GM21717 (cell line): ENCODE data around the gene PIK3R5.

Source experiments
- ATAC-seq: cut with Tn5 transposase; IDR thresholded peaks from one replicate; pipeline ENCODE4 v1.9.1; 2021; ENCODE audit warnings: mild to moderate bottlenecking, moderate library complexity; ENCODE audit not compliant: unreplicated experiment

PIK3R5 gene

GRCh38 chr17:8900626-8901585 lies 64.6 kb downstream of the PIK3R5 start:
- peak; percentile 33 for ATAC-seq

- no peak for ATAC-seq
Measured at GRCh38 chr17:8900207-8900606, 65.3 kb downstream of the PIK3R5 start.

- ATAC-seq = no peak
Measured at GRCh38 chr17:8898636-8899035, 66.9 kb downstream of the PIK3R5 start.

- no peak for ATAC-seq
Measured at GRCh38 chr17:8898126-8898525, 67.4 kb downstream of the PIK3R5 start.

- ATAC-seq = no peak
Measured at GRCh38 chr17:8896641-8897635, 68.6 kb downstream of the PIK3R5 start.

- no peak for ATAC-seq
Measured at GRCh38 chr17:8896087-8896486, 69.4 kb downstream of the PIK3R5 start.

GRCh38 chr17:8894673-8895578 lies 70.6 kb downstream of the PIK3R5 start:
- ATAC-seq = no peak

GRCh38 chr17:8894202-8894671 lies 71.3 kb downstream of the PIK3R5 start:
- no peak for ATAC-seq

GRCh38 chr17:8893621-8894201 lies 71.8 kb downstream of the PIK3R5 start:
- ATAC-seq = no peak

GRCh38 chr17:8893059-8893458 lies 72.4 kb downstream of the PIK3R5 start:
- no peak for ATAC-seq

- peak; percentile 56 for ATAC-seq
Measured at GRCh38 chr17:8892338-8892690, 73.2 kb downstream of the PIK3R5 start.

- no peak for ATAC-seq
Measured at GRCh38 chr17:8890671-8891070, 74.8 kb downstream of the PIK3R5 start.

GRCh38 chr17:8889458-8890210 lies 75.9 kb downstream of the PIK3R5 start:
- ATAC-seq = no peak

- no peak for ATAC-seq
Measured at GRCh38 chr17:8888704-8889302, 76.7 kb downstream of the PIK3R5 start.

GRCh38 chr17:8887834-8888703 lies 77.4 kb downstream of the PIK3R5 start:
- no peak for ATAC-seq

GRCh38 chr17:8887301-8887700 lies 78.2 kb downstream of the PIK3R5 start:
- ATAC-seq = no peak

GRCh38 chr17:8885967-8886684 lies 79.4 kb downstream of the PIK3R5 start:
- no peak for ATAC-seq
